ENCODE measurements around the gene SOS1.

DNA sequence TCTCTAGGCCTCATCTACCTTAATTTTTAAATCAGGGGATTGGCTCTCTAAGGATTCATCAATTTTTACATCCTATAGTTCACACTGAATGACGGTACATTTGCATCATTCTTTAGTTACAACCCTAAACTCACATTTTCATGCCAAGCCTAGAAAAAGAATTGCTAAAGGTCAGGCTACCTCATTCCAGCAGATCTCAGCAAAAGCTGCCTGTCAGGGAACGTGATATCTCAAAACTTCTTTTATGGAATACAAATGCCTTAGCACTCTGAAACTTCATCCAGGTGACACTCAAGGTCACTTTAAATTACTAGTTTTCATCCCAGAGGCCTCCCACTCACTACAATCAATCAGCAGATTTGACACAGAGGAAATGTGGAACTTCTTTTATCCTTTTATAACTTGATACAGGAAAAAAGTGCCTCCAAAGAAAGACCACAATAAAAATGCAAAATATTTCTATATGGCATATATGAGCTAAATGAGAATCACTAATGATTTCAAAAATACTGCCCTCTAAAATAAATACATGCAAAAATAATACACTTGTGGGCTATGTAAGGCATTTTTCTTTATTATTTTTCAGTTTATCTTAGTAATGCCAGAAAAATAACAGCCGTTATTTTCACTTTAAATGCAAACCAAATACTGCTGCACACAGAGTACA lies 139.7 kb downstream of the SOS1 start:
- TF ChIP-seq, protein P1, sequence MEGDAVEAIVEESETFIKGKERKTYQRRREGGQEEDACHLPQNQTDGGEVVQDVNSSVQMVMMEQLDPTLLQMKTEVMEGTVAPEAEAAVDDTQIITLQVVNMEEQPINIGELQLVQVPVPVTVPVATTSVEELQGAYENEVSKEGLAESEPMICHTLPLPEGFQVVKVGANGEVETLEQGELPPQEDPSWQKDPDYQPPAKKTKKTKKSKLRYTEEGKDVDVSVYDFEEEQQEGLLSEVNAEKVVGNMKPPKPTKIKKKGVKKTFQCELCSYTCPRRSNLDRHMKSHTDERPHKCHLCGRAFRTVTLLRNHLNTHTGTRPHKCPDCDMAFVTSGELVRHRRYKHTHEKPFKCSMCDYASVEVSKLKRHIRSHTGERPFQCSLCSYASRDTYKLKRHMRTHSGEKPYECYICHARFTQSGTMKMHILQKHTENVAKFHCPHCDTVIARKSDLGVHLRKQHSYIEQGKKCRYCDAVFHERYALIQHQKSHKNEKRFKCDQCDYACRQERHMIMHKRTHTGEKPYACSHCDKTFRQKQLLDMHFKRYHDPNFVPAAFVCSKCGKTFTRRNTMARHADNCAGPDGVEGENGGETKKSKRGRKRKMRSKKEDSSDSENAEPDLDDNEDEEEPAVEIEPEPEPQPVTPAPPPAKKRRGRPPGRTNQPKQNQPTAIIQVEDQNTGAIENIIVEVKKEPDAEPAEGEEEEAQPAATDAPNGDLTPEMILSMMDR (IDR thresholded peaks at IDR 0.05; ENCODE audit: low read depth, low read length), result no peak
- TF ChIP-seq EZH2phosphoT487 (IDR thresholded peaks at IDR 0.05; ENCODE audit: low read depth), result no peak

Data from OCI-LY3 (cell line).